Endothelial cell of umbilical vein (primary cell): ENCODE data around the gene MRPS5. TPM values are rescaled to one million over a fixed set of nuclear protein-coding genes. Genes with fewer than 3 reads are reported as not detected.

ENCODE experiments used
- BruUV-seq: library from RNA; stranded (reverse); fragments of 400-500 nt; replicated peaks from 2 replicates; lab custom pipeline; 2021; lab: Mats Ljungman, UMichigan
- CTCF ChIA-PET: fragments of 300-600, 350-600 bp; sonication (Branson Sonifier 250); formaldehyde crosslinking; loops from one replicate; lab custom pipeline; 2021; ENCODE audit warnings: antibody characterized with exemption, inconsistent platforms; lab: Charles Lee
- POLR2A ChIA-PET: fragments of 300-600, 350-600 bp; sonication (Branson Sonifier 250); formaldehyde crosslinking; loops from one replicate; lab custom pipeline; 2021; ENCODE audit warnings: antibody characterized with exemption, inconsistent platforms; lab: Charles Lee
- DNase-seq: peaks from one replicate; pipeline ENCODE4 v3.0.0-alpha.2; 2011; ENCODE audit warnings: low read depth, low spot score
- FAIRE-seq: peaks from 2 replicates; lab custom pipeline; 2011; peaks lifted over from hg19 to GRCh38; lab: Jason Lieb, UNC
- H2AFZ ChIP-seq: 2 replicates; pipeline ENCODE4 v1.6.0; 2012; ENCODE audit warnings: low read depth, low read length, control low read depth, inconsistent platforms
- H3K27ac ChIP-seq: 2 replicates; pipeline ENCODE4 v1.5.1; 2011; ENCODE audit warnings: low read depth, mild to moderate bottlenecking, control low read depth, low read length, moderate library complexity; ENCODE audit not compliant: insufficient read depth
- H3K27me3 ChIP-seq, 2 experiments: 2 replicates each; pipeline versions ENCODE4 v1.6.0 to v1.6.1; 2011; ENCODE audit warnings: low read length in 2 of 2, mixed read lengths in 1 of 2; ENCODE audit not compliant: control insufficient read depth in 2 of 2, insufficient read depth in 2 of 2
- H3K36me3 ChIP-seq, 2 experiments: 2 replicates in 1 of 2; 3 replicates in 1 of 2; pipeline ENCODE4 v1.5.1; 2011; ENCODE audit warnings: low read length in 2 of 2, mild to moderate bottlenecking in 1 of 2, moderate library complexity in 1 of 2; ENCODE audit not compliant: control insufficient read depth in 2 of 2, insufficient read depth in 2 of 2; ENCODE audit errors: extremely low read depth in 1 of 2
- H3K4me1 ChIP-seq: 3 replicates; pipeline ENCODE4 v1.5.1; 2011; ENCODE audit warnings: mild to moderate bottlenecking, low read length; ENCODE audit not compliant: control insufficient read depth, insufficient read depth; ENCODE audit errors: extremely low read depth
- H3K4me2 ChIP-seq: 2 replicates; pipeline ENCODE4 v1.6.1; 2011; ENCODE audit warnings: low read length, control low read depth, mixed read lengths; ENCODE audit not compliant: insufficient read depth
- H3K4me3 ChIP-seq, 3 experiments: fragments of 200-600 bp in 1 of 3; sonication (generic), shearing (Covaris generic) in 1 of 3; replicated peaks in 1 of 3; 2 replicates each; pipeline ENCODE4 v1.5.1; 2011 to 2016; ENCODE audit warnings: control low read depth in 3 of 3, low read length in 3 of 3, mild to moderate bottlenecking in 2 of 3, inconsistent platforms in 1 of 3, low read depth in 1 of 3, moderate library complexity in 1 of 3; ENCODE audit not compliant: insufficient read depth in 1 of 3
- H3K79me2 ChIP-seq: 2 replicates; pipeline ENCODE4 v1.6.0; 2012; ENCODE audit warnings: low read length, inconsistent platforms; ENCODE audit not compliant: control insufficient read depth, insufficient read depth
- H3K9ac ChIP-seq: replicated peaks from 2 replicates; pipeline ENCODE3; 2011; ENCODE audit warnings: low read length, control low read depth; ENCODE audit not compliant: insufficient read depth; ENCODE audit errors: extremely low read depth
- H3K9me1 ChIP-seq: replicated peaks from 3 replicates; pipeline ENCODE4 v1.6.0; 2011; ENCODE audit warnings: mild to moderate bottlenecking, low read length; ENCODE audit not compliant: control insufficient read depth, insufficient read depth; ENCODE audit errors: extremely low read depth
- H3K9me3 ChIP-seq: replicated peaks from 2 replicates; pipeline ENCODE4 v1.5.1; 2012; ENCODE audit warnings: low read length, inconsistent platforms; ENCODE audit not compliant: control insufficient read depth, insufficient read depth
- H4K20me1 ChIP-seq: replicated peaks from 2 replicates; pipeline ENCODE3; 2011; ENCODE audit warnings: mild to moderate bottlenecking, low read length; ENCODE audit not compliant: control insufficient read depth, insufficient read depth; ENCODE audit errors: extremely low read depth
- EZH2 ChIP-seq: IDR thresholded peaks from 2 replicates; pipeline ENCODE4 v1.6.1; 2012; ENCODE audit warnings: borderline replicate concordance, low read depth, mild to moderate bottlenecking, moderate library complexity, low read length, inconsistent platforms; ENCODE audit not compliant: severe bottlenecking
- FOS ChIP-seq: IDR thresholded peaks from 2 replicates; pipeline ENCODE4 v1.6.1; 2011; ENCODE audit warnings: mild to moderate bottlenecking, low read length, moderate library complexity, borderline replicate concordance; ENCODE audit not compliant: insufficient read depth
- GATA2 ChIP-seq: IDR thresholded peaks from 2 replicates; pipeline ENCODE4 v1.7.0; 2011; ENCODE audit warnings: low read depth, mild to moderate bottlenecking, moderate library complexity, mixed read lengths, low read length; ENCODE audit not compliant: insufficient read length, insufficient read depth
- JUN ChIP-seq: IDR thresholded peaks from 2 replicates; pipeline ENCODE4 v1.6.1; 2011; ENCODE audit warnings: borderline replicate concordance, low read depth; ENCODE audit not compliant: insufficient read length, insufficient read depth
- MYC ChIP-seq: IDR thresholded peaks from one replicate; pipeline ENCODE4 v1.6.1; 2011; ENCODE audit warnings: mild to moderate bottlenecking, low read depth, low read length
- POLR2A ChIP-seq: IDR thresholded peaks from 2 replicates; pipeline ENCODE4 v1.6.1; 2012; ENCODE audit warnings: low read depth, mild to moderate bottlenecking, control low read depth, low read length
- POLR2AphosphoS5 ChIP-seq: IDR thresholded peaks from 2 replicates; pipeline ENCODE4 v1.6.1; 2012; ENCODE audit warnings: low read depth, mild to moderate bottlenecking, control low read depth, low read length, moderate library complexity; ENCODE audit not compliant: insufficient read depth
- dilution Hi-C: fragments of 300-500 bp; cut with MboI; formaldehyde crosslinking; loops from one replicate; pipeline ENCODE4 v1.15.0; 2019; ENCODE audit warnings: low sequenced_read_pairs; ENCODE audit not compliant: extremely low pct_ligation_motif_present
- intact Hi-C: fragments of 100-400 bp; cut with micrococcal nuclease; formaldehyde crosslinking; loops from one replicate; pipeline ENCODE4 v1.10.0; 2022
- polyA plus RNA-seq, 4 experiments: library from polyadenylated mRNA; depleted of rRNA in 3 of 4; stranded (reverse) in 3 of 4; unstranded in 1 of 4; fragments of >200 nt; gene quantifications; 2 replicates each; pipeline versions ENCODE4 v1.2.1 to v1.2.3, GENCODE V29; 2011 to 2012; ENCODE audit warnings: missing spikeins in 1 of 4
- total RNA-seq: library from RNA; stranded (reverse); gene quantifications from 2 replicates; pipeline ENCODE4 v1.2.3, GENCODE V29; 2021
- TF ChIP-seq, protein P1 (sequence below): IDR thresholded peaks from 2 replicates; pipeline ENCODE4 v1.6.1; 2011; ENCODE audit not compliant: insufficient read depth, insufficient read length
- TF ChIP-seq, protein P2 (sequence below), 2 donors: IDR thresholded peaks; 1 replicate in 1 of 2; 2 replicates in 1 of 2; pipeline ENCODE4 v1.5.1; 2011; ENCODE audit warnings: low read length in 2 of 2, mild to moderate bottlenecking in 2 of 2, moderate library complexity in 2 of 2, control low read depth in 1 of 2, inconsistent platforms in 1 of 2, low read depth in 1 of 2; ENCODE audit not compliant: insufficient read depth in 1 of 2; ENCODE audit errors: extremely low read depth in 1 of 2

The MRPS5 gene
- total and polyA plus RNA-seq, 2 donors (not counting 3 experiments of a cell fraction or from before 2014, with no cell fraction given) = 50.5 to 62.8 TPM

DNA sequence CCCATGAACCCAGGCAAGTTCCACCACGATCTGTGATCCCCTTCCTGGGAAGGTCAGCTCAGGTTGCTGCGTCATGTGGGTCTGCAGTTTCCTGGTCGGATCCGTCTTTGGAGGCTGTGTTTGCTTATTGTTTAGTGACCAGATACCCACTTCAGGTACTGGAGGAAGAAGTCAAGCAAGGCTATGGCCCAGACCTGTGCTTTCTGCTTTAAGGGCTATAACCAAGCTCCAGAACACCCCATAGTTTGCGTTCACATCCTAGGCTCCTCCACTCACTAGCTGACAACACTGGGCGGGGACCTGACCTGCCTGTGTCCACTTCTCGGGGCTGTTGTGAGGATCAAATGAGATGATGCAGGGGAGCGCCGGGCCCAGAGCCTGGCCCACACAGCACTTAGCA, 52.1 kb downstream of the MRPS5 start:
- BruUV-seq = no TSS peak

More for the DNA sequence above, 52.1 kb downstream of the MRPS5 start:
- no peak overlapping the region for H3K4me2 ChIP-seq
- H3K27ac ChIP-seq = no peak overlapping the region
- no peaks in the 10 kb centered on the region for H3K4me1 ChIP-seq
- no peak overlapping the region for H3K9ac ChIP-seq
- H3K36me3 ChIP-seq = no peaks in the 10 kb centered on the region
- dilution Hi-C loops (no loop called here), intact Hi-C loops (no loop called here)
- H3K79me2 ChIP-seq = no peaks in the 10 kb centered on the region
- no peaks in the 10 kb centered on the region for H3K9me1 ChIP-seq
- CTCF ChIA-PET = interaction anchor here (1.5 to 2.6 kb wide), 2 partner anchors 9 to 47 kb away, joined by 3 to 9 read pairs; no protein-coding TSS in a partner anchor
- H2AFZ ChIP-seq = no peak overlapping the region
- no peaks in the 10 kb centered on the region for H3K27me3 ChIP-seq
- POLR2A ChIA-PET = no interaction called here
- no peaks in the 10 kb centered on the region for H4K20me1 ChIP-seq
- DNase-seq (no peak), FAIRE-seq (no peak)
- H3K4me3 ChIP-seq = no peak overlapping the region
- TF ChIP-seq JUN (no peak), GATA2 (no peak), POLR2AphosphoS5 (no peak), MYC (no peak), POLR2A (no peak), FOS (no peak), EZH2 (no peak)
- TF ChIP-seq, protein P1, sequence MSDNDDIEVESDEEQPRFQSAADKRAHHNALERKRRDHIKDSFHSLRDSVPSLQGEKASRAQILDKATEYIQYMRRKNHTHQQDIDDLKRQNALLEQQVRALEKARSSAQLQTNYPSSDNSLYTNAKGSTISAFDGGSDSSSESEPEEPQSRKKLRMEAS = no peak
- TF ChIP-seq, protein P2, sequence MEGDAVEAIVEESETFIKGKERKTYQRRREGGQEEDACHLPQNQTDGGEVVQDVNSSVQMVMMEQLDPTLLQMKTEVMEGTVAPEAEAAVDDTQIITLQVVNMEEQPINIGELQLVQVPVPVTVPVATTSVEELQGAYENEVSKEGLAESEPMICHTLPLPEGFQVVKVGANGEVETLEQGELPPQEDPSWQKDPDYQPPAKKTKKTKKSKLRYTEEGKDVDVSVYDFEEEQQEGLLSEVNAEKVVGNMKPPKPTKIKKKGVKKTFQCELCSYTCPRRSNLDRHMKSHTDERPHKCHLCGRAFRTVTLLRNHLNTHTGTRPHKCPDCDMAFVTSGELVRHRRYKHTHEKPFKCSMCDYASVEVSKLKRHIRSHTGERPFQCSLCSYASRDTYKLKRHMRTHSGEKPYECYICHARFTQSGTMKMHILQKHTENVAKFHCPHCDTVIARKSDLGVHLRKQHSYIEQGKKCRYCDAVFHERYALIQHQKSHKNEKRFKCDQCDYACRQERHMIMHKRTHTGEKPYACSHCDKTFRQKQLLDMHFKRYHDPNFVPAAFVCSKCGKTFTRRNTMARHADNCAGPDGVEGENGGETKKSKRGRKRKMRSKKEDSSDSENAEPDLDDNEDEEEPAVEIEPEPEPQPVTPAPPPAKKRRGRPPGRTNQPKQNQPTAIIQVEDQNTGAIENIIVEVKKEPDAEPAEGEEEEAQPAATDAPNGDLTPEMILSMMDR (IDR thresholded peaks at IDR 0.05; ENCODE audit: extremely low read depth in 1 of 2, insufficient read depth in 1 of 2, low read depth in 1 of 2, low read length in 2 of 2) = no peak
- H3K9me3 ChIP-seq = no peaks in the 10 kb centered on the region
